ENCODE measurements around the gene TP53I11.

Gene TP53I11

GRCh38 chr11:44989831-44990566 is 39.3 kb upstream of the TP53I11 start:
- peaks cover 36% of the 10 kb centered on the region for H3K4me1 ChIP-seq
- H4K20me1 ChIP-seq, result no peaks in the 10 kb centered on the region
- H3K27ac ChIP-seq, result peak overlapping the region; percentile 12; the same call in 1 of the 2 replicates
- TF ChIP-seq Cebpa-rat (IDR thresholded peaks at IDR 0.05), result no peak
- H3K36me3 ChIP-seq, result no peaks in the 10 kb centered on the region
- H3K9ac ChIP-seq, result peak overlapping the region; percentile 30; the same call in 1 of the 2 replicates
- H3K4me2 ChIP-seq, result peak overlapping the region; percentile 60
- no peak overlapping the region for H3K4me3 ChIP-seq
- H3K9me3 ChIP-seq, result no peaks in the 10 kb centered on the region
- H3K27me3 ChIP-seq, result no peaks in the 10 kb centered on the region

- Histone ChIP-seq H3K4me3 (no peak overlapping the region), H3K4me2 (no peak overlapping the region; the same call in 1 of the 2 replicates), H3K27ac (no peak overlapping the region), H3K9me3 (no peaks in the 10 kb centered on the region), H3K36me3 (no peaks in the 10 kb centered on the region), H4K20me1 (no peaks in the 10 kb centered on the region), H3K27me3 (no peaks in the 10 kb centered on the region), H3K9ac (no peak overlapping the region), H3K4me1 (peaks cover 36% of the 10 kb centered on the region)
- TF ChIP-seq Cebpa-rat (IDR thresholded peaks at IDR 0.05), result no peak
Measured at GRCh38 chr11:44988981-44989635, 38.4 kb upstream of the TP53I11 start.

GRCh38 chr11:44988111-44988510 is 37.4 kb upstream of the TP53I11 start:
- Histone ChIP-seq H3K27me3 (no peaks in the 10 kb centered on the region), H3K4me3 (no peak overlapping the region)
- no peak for TF ChIP-seq Cebpa-rat (IDR thresholded peaks at IDR 0.05)

GRCh38 chr11:44987506-44987905 is 36.8 kb upstream of the TP53I11 start:
- Histone ChIP-seq H3K4me3 (no peak overlapping the region), H3K36me3 (no peaks in the 10 kb centered on the region), H3K4me1 (peaks cover 33% of the 10 kb centered on the region), H3K27me3 (no peaks in the 10 kb centered on the region), H3K9me3 (no peaks in the 10 kb centered on the region), H3K27ac (no peak overlapping the region), H3K9ac (no peak overlapping the region), H4K20me1 (no peaks in the 10 kb centered on the region), H3K4me2 (peak overlapping the region; percentile 6; the same call in 1 of the 2 replicates)
- no peak for TF ChIP-seq Cebpa-rat (IDR thresholded peaks at IDR 0.05)

More at GRCh38 chr11:44988111-44988510, 37.4 kb upstream of the TP53I11 start:
- Histone ChIP-seq H3K4me1 (peaks cover 36% of the 10 kb centered on the region), H3K4me2 (no peak overlapping the region), H3K36me3 (no peaks in the 10 kb centered on the region), H3K9ac (no peak overlapping the region), H4K20me1 (no peaks in the 10 kb centered on the region), H3K9me3 (no peaks in the 10 kb centered on the region), H3K27ac (no peak overlapping the region)

- Histone ChIP-seq H3K4me2 (no peak overlapping the region), H3K36me3 (no peaks in the 10 kb centered on the region), H3K9me3 (no peaks in the 10 kb centered on the region), H3K4me3 (no peak overlapping the region), H3K27me3 (no peaks in the 10 kb centered on the region), H3K4me1 (peaks cover 42% of the 10 kb centered on the region), H3K9ac (no peak overlapping the region), H3K27ac (no peak overlapping the region), H4K20me1 (no peaks in the 10 kb centered on the region)
- no peak for TF ChIP-seq Cebpa-rat (IDR thresholded peaks at IDR 0.05)
Measured at GRCh38 chr11:44986315-44986714, 35.6 kb upstream of the TP53I11 start.

- H3K4me3 ChIP-seq, result no peak overlapping the region
- H3K9ac ChIP-seq, result no peak overlapping the region
- no peaks in the 10 kb centered on the region for H3K27me3 ChIP-seq
- TF ChIP-seq Cebpa-rat (IDR thresholded peaks at IDR 0.05), result no peak
- H3K4me2 ChIP-seq, result no peak overlapping the region
- H3K9me3 ChIP-seq, result no peaks in the 10 kb centered on the region
- H4K20me1 ChIP-seq, result no peaks in the 10 kb centered on the region
- H3K27ac ChIP-seq, result no peak overlapping the region
- H3K4me1 ChIP-seq, result peaks cover 45% of the 10 kb centered on the region
- H3K36me3 ChIP-seq, result no peaks in the 10 kb centered on the region
Measured at GRCh38 chr11:44985721-44986120, 35.0 kb upstream of the TP53I11 start.

- H3K36me3 ChIP-seq, result no peaks in the 10 kb centered on the region
- no peak overlapping the region for H3K4me3 ChIP-seq
- no peak for TF ChIP-seq Cebpa-rat (IDR thresholded peaks at IDR 0.05)
- no peak overlapping the region for H3K4me2 ChIP-seq
- H3K4me1 ChIP-seq, result peaks cover 51% of the 10 kb centered on the region
- H3K9ac ChIP-seq, result no peak overlapping the region
- no peak overlapping the region for H3K27ac ChIP-seq
- no peaks in the 10 kb centered on the region for H3K9me3 ChIP-seq
- no peaks in the 10 kb centered on the region for H3K27me3 ChIP-seq
- no peaks in the 10 kb centered on the region for H4K20me1 ChIP-seq
Measured at GRCh38 chr11:44983786-44984185, 33.1 kb upstream of the TP53I11 start.

GRCh38 chr11:44982496-44983062 is 31.9 kb upstream of the TP53I11 start:
- Histone ChIP-seq H3K9me3 (no peaks in the 10 kb centered on the region), H3K27ac (no peak overlapping the region), H3K9ac (no peak overlapping the region), H3K4me2 (peak overlapping the region; percentile 93; the same call in 1 of the 2 replicates), H4K20me1 (no peaks in the 10 kb centered on the region), H3K4me1 (peaks cover 63% of the 10 kb centered on the region), H3K27me3 (no peaks in the 10 kb centered on the region), H3K36me3 (no peaks in the 10 kb centered on the region), H3K4me3 (no peak overlapping the region)
- TF ChIP-seq Cebpa-rat (IDR thresholded peaks at IDR 0.05), result no peak

- H3K4me1 ChIP-seq, result peaks cover 66% of the 10 kb centered on the region
- H3K36me3 ChIP-seq, result no peaks in the 10 kb centered on the region
- H3K4me2 ChIP-seq, result peak overlapping the region; percentile 93
- peak overlapping the region; percentile 70 for H3K27ac ChIP-seq
- H3K9me3 ChIP-seq, result no peaks in the 10 kb centered on the region
- peak overlapping the region; percentile 32 for H3K4me3 ChIP-seq
- no peak for TF ChIP-seq Cebpa-rat (IDR thresholded peaks at IDR 0.05)
- no peaks in the 10 kb centered on the region for H4K20me1 ChIP-seq
- peak overlapping the region; percentile 4; the same call in 1 of the 2 replicates for H3K9ac ChIP-seq
- no peaks in the 10 kb centered on the region for H3K27me3 ChIP-seq
Measured at GRCh38 chr11:44980533-44981427, 30.1 kb upstream of the TP53I11 start.
